H4 (cell line): ENCODE data around the gene TUBB1. TPM values are rescaled to one million over a fixed set of nuclear protein-coding genes. Genes with fewer than 3 reads are reported as not detected.

Experiments
- DNase-seq: peaks from one replicate; pipeline ENCODE4 v3.0.0-alpha.2; 2015; ENCODE audit warnings: low spot score
- total RNA-seq: library from RNA; depleted of rRNA; stranded (reverse); fragments of >200 nt; shearing (Covaris generic); gene quantifications from 2 replicates; pipeline ENCODE4 v1.2.3, GENCODE V29; 2014

The TUBB1 gene
- total RNA-seq, 1 experiment from 2014 or later, result not detected

GRCh38 chr20:59042151-59042795 is 23.0 kb downstream of the TUBB1 start, which contains the start of gene PRELID3B:
Gene PRELID3B (minus strand): TSS chr20:59042786. CDS start chr20:59042730, 56 bp downstream.
- DNase-seq, result no peak

- DNase-seq, result peak; percentile 74
Observed at GRCh38 chr20:59042796-59043631, 23.8 kb downstream of the TUBB1 start.

- peak; percentile 7 for DNase-seq
Observed at GRCh38 chr20:59043698-59044097, 24.5 kb downstream of the TUBB1 start.

- DNase-seq, result no peak
Observed at GRCh38 chr20:59044295-59044694, 25.1 kb downstream of the TUBB1 start.

- DNase-seq, result no peak
Observed at GRCh38 chr20:59044796-59045195, 25.6 kb downstream of the TUBB1 start.

- DNase-seq, result no peak
Observed at GRCh38 chr20:59046862-59047261, 27.6 kb downstream of the TUBB1 start.

GRCh38 chr20:59047938-59048680 is 28.9 kb downstream of the TUBB1 start:
- no peak for DNase-seq

- no peak for DNase-seq
Observed at GRCh38 chr20:59048681-59049030, 29.4 kb downstream of the TUBB1 start.

GRCh38 chr20:59050437-59050836 is 31.2 kb downstream of the TUBB1 start:
- DNase-seq, result no peak

- no peak for DNase-seq
Observed at GRCh38 chr20:59051666-59052185, 32.5 kb downstream of the TUBB1 start.

GRCh38 chr20:59055302-59055701 is 36.1 kb downstream of the TUBB1 start:
- DNase-seq, result no peak

- DNase-seq, result no peak
Observed at GRCh38 chr20:59062081-59062480, 42.9 kb downstream of the TUBB1 start.

GRCh38 chr20:59063358-59064213 is 44.4 kb downstream of the TUBB1 start:
- DNase-seq, result peak; percentile 73

- no peak for DNase-seq
Observed at GRCh38 chr20:59064214-59064722, 45.0 kb downstream of the TUBB1 start.

- DNase-seq, result no peak
Observed at GRCh38 chr20:59068534-59068933, 49.3 kb downstream of the TUBB1 start.

GRCh38 chr20:59069026-59069425 is 49.8 kb downstream of the TUBB1 start:
- DNase-seq, result no peak

GRCh38 chr20:59071216-59071615 is 52.0 kb downstream of the TUBB1 start:
- DNase-seq, result no peak

GRCh38 chr20:59073582-59073981 is 54.4 kb downstream of the TUBB1 start:
- DNase-seq, result no peak

- DNase-seq, result no peak
Observed at GRCh38 chr20:59074456-59074855, 55.2 kb downstream of the TUBB1 start.

GRCh38 chr20:59075934-59076508 is 56.8 kb downstream of the TUBB1 start:
- no peak for DNase-seq
